ENCODE data around the gene KCNJ6.

The KCNJ6 gene

DNA sequence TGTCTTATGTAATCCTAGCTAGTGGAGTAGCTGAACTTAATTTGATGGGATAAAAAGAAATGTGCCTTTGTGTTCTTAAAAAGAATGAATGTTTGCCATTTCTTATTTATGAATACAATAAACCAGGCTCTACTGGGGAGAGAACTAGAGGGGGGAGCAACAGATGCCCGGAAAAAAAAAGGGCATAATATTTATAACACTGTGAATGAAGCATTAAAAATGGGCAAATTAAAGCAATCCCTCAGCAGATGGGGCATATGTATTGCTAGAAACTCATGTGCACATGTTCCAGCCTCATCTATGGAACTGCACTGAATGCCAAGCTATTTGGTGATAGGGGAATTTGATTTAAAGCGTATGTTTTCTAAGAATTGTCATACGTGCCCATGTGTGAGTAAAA, 42.3 kb upstream of the KCNJ6 start (continued):
- TF ChIP-seq, protein P1, sequence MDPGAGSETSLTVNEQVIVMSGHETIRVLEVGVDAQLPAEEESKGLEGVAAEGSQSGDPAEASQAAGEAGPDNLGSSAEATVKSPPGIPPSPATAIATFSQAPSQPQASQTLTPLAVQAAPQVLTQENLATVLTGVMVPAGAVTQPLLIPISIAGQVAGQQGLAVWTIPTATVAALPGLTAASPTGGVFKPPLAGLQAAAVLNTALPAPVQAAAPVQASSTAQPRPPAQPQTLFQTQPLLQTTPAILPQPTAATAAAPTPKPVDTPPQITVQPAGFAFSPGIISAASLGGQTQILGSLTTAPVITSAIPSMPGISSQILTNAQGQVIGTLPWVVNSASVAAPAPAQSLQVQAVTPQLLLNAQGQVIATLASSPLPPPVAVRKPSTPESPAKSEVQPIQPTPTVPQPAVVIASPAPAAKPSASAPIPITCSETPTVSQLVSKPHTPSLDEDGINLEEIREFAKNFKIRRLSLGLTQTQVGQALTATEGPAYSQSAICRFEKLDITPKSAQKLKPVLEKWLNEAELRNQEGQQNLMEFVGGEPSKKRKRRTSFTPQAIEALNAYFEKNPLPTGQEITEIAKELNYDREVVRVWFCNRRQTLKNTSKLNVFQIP (CRISPR knock-in tag; IDR thresholded peaks at IDR 0.05; ENCODE audit: borderline replicate concordance, low read depth): no peak
- TF ChIP-seq ISL1 (CRISPR knock-in tag; IDR thresholded peaks at IDR 0.05): no peak
- TF ChIP-seq CSRNP3 (CRISPR knock-in tag; IDR thresholded peaks at IDR 0.05): no peak
- no peak for TF ChIP-seq TSHZ2 (CRISPR knock-in tag; IDR thresholded peaks at IDR 0.05)

DNA sequence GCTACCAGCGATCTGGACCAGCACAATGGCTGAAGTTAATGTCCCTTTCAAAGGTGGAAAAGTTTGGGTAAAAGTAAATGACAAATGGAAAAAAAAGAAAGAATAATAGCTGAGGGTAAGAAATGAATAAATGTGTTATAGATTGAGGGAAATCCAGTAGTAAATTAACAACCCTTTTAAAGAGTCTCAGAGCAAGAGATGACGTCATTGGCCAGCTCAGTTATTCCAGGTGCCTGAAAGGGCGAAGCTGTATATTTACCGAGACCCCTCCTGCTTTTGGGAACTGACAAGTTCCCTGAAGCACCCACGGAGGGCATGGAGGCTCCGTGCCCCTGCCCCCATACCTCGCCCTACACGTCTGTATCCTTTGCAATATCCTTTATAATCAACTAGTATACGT, 40.5 kb upstream of the KCNJ6 start:
- no peak for TF ChIP-seq ZNF565 (CRISPR knock-in tag; conservative IDR thresholded peaks at IDR 0.05; ENCODE audit: low read depth)
- no peak for TF ChIP-seq ZC3H10 (CRISPR knock-in tag; IDR thresholded peaks at IDR 0.05)
- no peak for TF ChIP-seq CSDC2 (CRISPR knock-in tag; IDR thresholded peaks at IDR 0.05)
- TF ChIP-seq OSR1 (CRISPR knock-in tag; IDR thresholded peaks at IDR 0.05): no peak
- TF ChIP-seq ZNF8 (CRISPR knock-in tag; IDR thresholded peaks at IDR 0.05): no peak
- no peak for TF ChIP-seq PATZ1 (CRISPR knock-in tag; IDR thresholded peaks at IDR 0.05; ENCODE audit: borderline replicate concordance)
- TF ChIP-seq SNAI2 (CRISPR knock-in tag; IDR thresholded peaks at IDR 0.05): no peak
- no peak for TF ChIP-seq GLIS3 (CRISPR knock-in tag; IDR thresholded peaks at IDR 0.05)
- TF ChIP-seq BACH2 (CRISPR knock-in tag; IDR thresholded peaks at IDR 0.05; ENCODE audit: borderline replicate concordance): no peak
- TF ChIP-seq, protein P2, sequence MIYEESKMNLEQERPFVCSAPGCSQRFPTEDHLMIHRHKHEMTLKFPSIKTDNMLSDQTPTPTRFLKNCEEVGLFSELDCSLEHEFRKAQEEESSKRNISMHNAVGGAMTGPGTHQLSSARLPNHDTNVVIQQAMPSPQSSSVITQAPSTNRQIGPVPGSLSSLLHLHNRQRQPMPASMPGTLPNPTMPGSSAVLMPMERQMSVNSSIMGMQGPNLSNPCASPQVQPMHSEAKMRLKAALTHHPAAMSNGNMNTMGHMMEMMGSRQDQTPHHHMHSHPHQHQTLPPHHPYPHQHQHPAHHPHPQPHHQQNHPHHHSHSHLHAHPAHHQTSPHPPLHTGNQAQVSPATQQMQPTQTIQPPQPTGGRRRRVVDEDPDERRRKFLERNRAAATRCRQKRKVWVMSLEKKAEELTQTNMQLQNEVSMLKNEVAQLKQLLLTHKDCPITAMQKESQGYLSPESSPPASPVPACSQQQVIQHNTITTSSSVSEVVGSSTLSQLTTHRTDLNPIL (CRISPR knock-in tag; IDR thresholded peaks at IDR 0.05; ENCODE audit: low read depth): no peak
- TF ChIP-seq TOX (CRISPR knock-in tag; IDR thresholded peaks at IDR 0.05; ENCODE audit: borderline replicate concordance): no peak
- no peak for TF ChIP-seq ARNTL (CRISPR knock-in tag; IDR thresholded peaks at IDR 0.05; ENCODE audit: borderline replicate concordance, low read depth)
- no peak for TF ChIP-seq ZFP3 (CRISPR knock-in tag; IDR thresholded peaks at IDR 0.05)
- no peak for ATAC-seq

GRCh38 chr21:37945036-37945435, 28.8 kb upstream of the KCNJ6 start:
- no peak for ATAC-seq
- no peak for TF ChIP-seq CSDC2 (CRISPR knock-in tag; IDR thresholded peaks at IDR 0.05)
- TF ChIP-seq, protein P2 (CRISPR knock-in tag; IDR thresholded peaks at IDR 0.05; ENCODE audit: low read depth): no peak
- no peak for TF ChIP-seq ZNF565 (CRISPR knock-in tag; conservative IDR thresholded peaks at IDR 0.05; ENCODE audit: low read depth)
- TF ChIP-seq TOX (CRISPR knock-in tag; IDR thresholded peaks at IDR 0.05; ENCODE audit: borderline replicate concordance): no peak
- TF ChIP-seq PATZ1 (CRISPR knock-in tag; IDR thresholded peaks at IDR 0.05; ENCODE audit: borderline replicate concordance): no peak
- no peak for TF ChIP-seq RARB (CRISPR knock-in tag; IDR thresholded peaks at IDR 0.05)
- TF ChIP-seq BACH2 (CRISPR knock-in tag; IDR thresholded peaks at IDR 0.05; ENCODE audit: borderline replicate concordance): no peak
- no peak for TF ChIP-seq TCF4 (CRISPR knock-in tag; IDR thresholded peaks at IDR 0.05; ENCODE audit: borderline replicate concordance)
- TF ChIP-seq GLIS3 (CRISPR knock-in tag; IDR thresholded peaks at IDR 0.05): no peak
- TF ChIP-seq ISL1 (CRISPR knock-in tag; IDR thresholded peaks at IDR 0.05): no peak
- no peak for TF ChIP-seq ZNF8 (CRISPR knock-in tag; IDR thresholded peaks at IDR 0.05)
- no peak for TF ChIP-seq PPARA (CRISPR knock-in tag; IDR thresholded peaks at IDR 0.05; ENCODE audit: borderline replicate concordance)
- TF ChIP-seq, protein P1 (CRISPR knock-in tag; IDR thresholded peaks at IDR 0.05; ENCODE audit: borderline replicate concordance, low read depth): no peak
- no peak for TF ChIP-seq SNAI2 (CRISPR knock-in tag; IDR thresholded peaks at IDR 0.05)
- no peak for TF ChIP-seq ARNTL (CRISPR knock-in tag; IDR thresholded peaks at IDR 0.05; ENCODE audit: borderline replicate concordance, low read depth)
- TF ChIP-seq ZFP30 (CRISPR knock-in tag; IDR thresholded peaks at IDR 0.05): no peak

All from SK-N-SH treated with all-trans-retinoic acid at 6 μM for 48 hours (cell line).